Activated naive CD4-positive, alpha-beta T cell treated with anti-CD3 and anti-CD28 coated beads, Interleukin-2, amount 10 ng/mL, durations not matched to agents 5 hours and 36 hours (primary cell): ENCODE results near the gene GPR37L1. TPM values are rescaled to one million over a fixed set of nuclear protein-coding genes. Genes with fewer than 3 reads are reported as not detected.

Source experiments
- total RNA-seq, 2 experiments: library from RNA; stranded (reverse); gene quantifications; one replicate each; pipeline ENCODE4 v1.2.3, GENCODE V29; 2021

GPR37L1 gene
- total RNA-seq = not detected

GRCh38 chr1:202122639-202123335 is at the start of gene GPR37L1:
Gene GPR37L1 (plus strand): TSS chr1:202122917. CDS start chr1:202122964, 47 bp downstream.

DNA sequence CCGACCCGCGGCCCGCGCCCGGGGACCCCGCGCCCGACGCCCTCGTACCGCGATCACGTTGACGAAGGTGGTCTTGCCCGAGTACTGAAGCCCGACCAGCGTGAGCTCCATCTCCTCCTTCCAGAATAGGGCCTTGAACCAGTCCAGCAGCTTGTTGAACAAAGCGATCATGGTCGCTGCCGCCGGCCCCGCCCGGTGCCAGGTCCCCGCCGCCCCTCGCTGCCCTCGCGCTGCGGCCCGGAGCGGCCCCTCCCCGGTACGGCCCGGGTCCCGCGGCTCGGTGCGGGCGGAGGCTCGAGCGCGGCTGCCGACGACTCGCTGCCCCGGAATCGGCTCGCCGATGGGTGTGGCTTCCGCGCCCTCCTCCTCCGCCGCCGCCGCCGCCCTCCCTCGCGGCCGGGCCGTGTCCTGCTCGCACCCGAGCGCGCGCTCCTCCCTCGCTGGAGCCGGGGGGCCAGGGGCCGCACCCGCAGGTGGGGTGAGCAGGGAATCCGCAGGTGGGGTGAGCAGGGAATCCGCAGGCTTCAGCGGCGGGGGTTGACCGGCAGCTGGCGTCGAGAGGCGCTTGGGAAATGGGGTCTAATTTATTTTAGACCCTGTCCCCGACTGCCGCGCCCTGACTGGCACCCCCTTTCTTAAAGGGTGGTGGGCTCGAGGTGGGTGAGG is 21.8 kb downstream of the GPR37L1 start, which contains the start of gene ARL8A:
ARL8A (minus strand) TSS at position 336 of the 666 bp plus-strand sequence; CDS start at position 171, 165 bp downstream.

GRCh38 chr1:202160377-202160940 is 37.7 kb downstream of the GPR37L1 start, which contains the start of gene PTPN7:
Gene PTPN7 (minus strand): TSS chr1:202160602. CDS start chr1:202159402, 1,200 bp downstream.

Other genes with a start within 250 kb of the GPR37L1 start
- under 1 TPM; 0.34 to 0.53 TPM for gene SHISA4, start 234.0 kb upstream of the GPR37L1 start, total RNA-seq
- not detected for gene LMOD1, start 176.4 kb upstream of the GPR37L1 start, total RNA-seq
- gene TIMM17A, start 167.4 kb upstream of the GPR37L1 start, total RNA-seq = 10 to 100 TPM; 39.1 to 39.3 TPM
- 10 to 100 TPM; 25.6 to 27.3 TPM for gene RNPEP, start 140.3 kb upstream of the GPR37L1 start, total RNA-seq
- gene ELF3, start 112.3 kb upstream of the GPR37L1 start, total RNA-seq = under 1 TPM; 0.33 to 0.41 TPM
- 10 to 100 TPM; 49.5 to 50.4 TPM for gene ARL8A, start 21.8 kb downstream of the GPR37L1 start, total RNA-seq
- gene PTPN7, start 37.7 kb downstream of the GPR37L1 start, total RNA-seq = 100 to 1,000 TPM; 166 to 167 TPM
- gene LGR6, start 70.9 kb downstream of the GPR37L1 start, total RNA-seq = not detected
- 10 to 100 TPM; 46.6 to 49.2 TPM for gene UBE2T, start 219.0 kb downstream of the GPR37L1 start, total RNA-seq
- 10 to 100 TPM; 17.4 to 17.5 TPM for gene PPP1R12B, start 225.8 kb downstream of the GPR37L1 start, total RNA-seq